SU-DHL-6 (cell line): ENCODE measurements around the gene FRMD8.
A peak's percentile ranks its signal among the peaks of the same experiment; 100 is the strongest.
"Not testable (repeated sequence)": the region's sequence is repeated elsewhere in the genome, so short reads cannot be mapped to it uniquely, and the experiment has no call there.

Experiments
- H2AFZ ChIP-seq: fragments of 200-600 bp; sonication (generic); 2 replicates; pipeline ENCODE4 v1.6.1; 2014; ENCODE audit warnings: low read depth, mild to moderate bottlenecking, moderate library complexity, mixed read lengths, antibody characterized with exemption, low read length; ENCODE audit not compliant: severe bottlenecking
- H3F3A ChIP-seq: fragments of 200-600 bp; shearing (Covaris generic); 2 replicates; pipeline ENCODE4 v1.6.0; 2016; ENCODE audit warnings: antibody characterized with exemption, mild to moderate bottlenecking; ENCODE audit not compliant: insufficient read depth
- H3K27ac ChIP-seq: fragments of 200-600 bp; sonication (generic); 2 replicates; pipeline ENCODE4 v1.5.1; 2016; ENCODE audit warnings: low read depth, mild to moderate bottlenecking, low read length, moderate library complexity, mixed read lengths
- H3K27me3 ChIP-seq: fragments of 200-600 bp; sonication (generic), shearing (Covaris generic); 2 replicates; pipeline ENCODE4 v1.6.0; 2014; ENCODE audit warnings: mild to moderate bottlenecking, low read length
- H3K36me3 ChIP-seq: fragments of 200-600 bp; sonication (generic); 2 replicates; pipeline ENCODE4 v1.6.1; 2014; ENCODE audit warnings: mild to moderate bottlenecking, low read length, mixed read lengths
- H3K4me2 ChIP-seq: fragments of 300-600, 200-600 bp; shearing (Covaris generic), sonication (generic); 2 replicates; pipeline ENCODE4 v1.6.0; 2014; ENCODE audit warnings: low read length, low read depth, mild to moderate bottlenecking; ENCODE audit not compliant: poor library complexity, severe bottlenecking
- H3K4me3 ChIP-seq: fragments of 200-600 bp; sonication (generic); 2 replicates; pipeline ENCODE4 v1.5.1; 2014; ENCODE audit warnings: antibody characterized with exemption, low read length, mild to moderate bottlenecking, mixed read lengths; ENCODE audit not compliant: insufficient read depth, poor library complexity, severe bottlenecking
- H3K79me2 ChIP-seq: fragments of 200-600 bp; sonication (generic); 2 replicates; pipeline ENCODE4 v1.6.1; 2014; ENCODE audit warnings: mild to moderate bottlenecking, low read length, moderate library complexity; ENCODE audit not compliant: insufficient read depth
- H3K9ac ChIP-seq: fragments of 200-600 bp; sonication (generic); 2 replicates; pipeline ENCODE4 v1.7.0; 2014; ENCODE audit warnings: mild to moderate bottlenecking, low read length
- H3K9me2 ChIP-seq: fragments of 200-600 bp; sonication (generic); replicated peaks from 2 replicates; pipeline ENCODE4 v1.6.1; 2014; ENCODE audit warnings: low read length; ENCODE audit not compliant: insufficient read depth
- H3K9me3 ChIP-seq: fragments of 200-600 bp; sonication (generic); 2 replicates; pipeline ENCODE4 v1.6.1; 2014; ENCODE audit warnings: low read length, mixed read lengths; ENCODE audit not compliant: insufficient read depth
- H4K20me1 ChIP-seq: fragments of 200-600 bp; sonication (generic); 2 replicates; pipeline ENCODE4 v1.6.1; 2014; ENCODE audit warnings: low read depth, mild to moderate bottlenecking, antibody characterized with exemption, low read length, moderate library complexity, mixed read lengths
- EZH2phosphoT487 ChIP-seq: fragments of 200-600 bp; sonication (generic), shearing (Covaris generic); conservative IDR thresholded peaks from 2 replicates; pipeline ENCODE4 v1.6.1; 2018; ENCODE audit warnings: mild to moderate bottlenecking, antibody characterized with exemption, low read length, moderate library complexity, mixed read lengths
- TF ChIP-seq, protein P1 (sequence below): fragments of 200-600 bp; sonication (generic); IDR thresholded peaks from one replicate; pipeline ENCODE4 v1.5.1; 2017; ENCODE audit warnings: antibody characterized with exemption, mild to moderate bottlenecking, low read length, moderate library complexity; ENCODE audit not compliant: insufficient read depth, poor library complexity, severe bottlenecking

Gene FRMD8

DNA sequence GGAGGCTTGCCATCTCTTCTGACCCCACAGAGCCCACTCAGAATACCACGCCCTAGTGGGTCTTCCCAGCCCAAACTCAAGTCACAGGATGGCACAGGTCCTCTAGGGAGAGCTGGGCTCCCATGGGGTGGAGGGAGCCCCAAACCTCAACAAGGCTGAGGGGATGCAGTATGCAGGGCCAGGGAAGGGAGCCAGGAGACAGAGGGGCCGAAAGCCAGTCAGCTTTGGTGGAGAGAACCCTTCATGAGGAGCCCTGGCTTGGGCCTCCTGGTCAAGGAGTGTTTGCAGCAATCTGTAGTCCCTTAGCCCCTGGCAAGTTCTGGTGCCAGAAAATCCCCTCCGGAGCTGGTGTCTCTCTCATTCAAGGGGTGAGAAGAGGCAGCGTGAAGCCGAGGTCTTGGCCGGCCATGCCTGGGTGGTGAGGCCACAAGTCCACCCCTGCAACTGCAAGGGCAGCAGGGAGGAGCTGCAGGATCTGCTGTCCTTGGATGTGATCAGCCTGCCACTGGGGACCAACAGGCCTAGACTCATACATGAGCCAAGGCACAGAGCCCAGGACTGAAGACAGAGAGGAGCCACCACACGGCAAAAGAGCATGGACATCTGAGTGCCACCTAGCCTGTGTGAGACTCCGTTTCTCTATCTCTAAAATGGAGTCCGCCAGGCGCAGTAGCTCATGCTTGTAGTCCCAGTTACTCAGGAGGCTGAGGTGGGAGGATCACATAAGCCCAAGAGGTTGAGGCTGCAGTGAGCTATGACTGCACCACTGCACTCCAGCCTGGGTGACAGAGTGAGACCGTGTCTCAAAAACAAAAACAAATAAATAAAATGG is 60.2 kb downstream of the FRMD8 start:
- H3F3A ChIP-seq: peaks cover 42% of the 10 kb centered on the region
- no peaks in the 10 kb centered on the region for H3K27me3 ChIP-seq
- no peak overlapping the region for H3K9ac ChIP-seq
- H3K27ac ChIP-seq: peak overlapping the region; percentile 53
- no peaks in the 10 kb centered on the region for H3K9me3 ChIP-seq
- no peak for TF ChIP-seq EZH2phosphoT487
- TF ChIP-seq, protein P1, sequence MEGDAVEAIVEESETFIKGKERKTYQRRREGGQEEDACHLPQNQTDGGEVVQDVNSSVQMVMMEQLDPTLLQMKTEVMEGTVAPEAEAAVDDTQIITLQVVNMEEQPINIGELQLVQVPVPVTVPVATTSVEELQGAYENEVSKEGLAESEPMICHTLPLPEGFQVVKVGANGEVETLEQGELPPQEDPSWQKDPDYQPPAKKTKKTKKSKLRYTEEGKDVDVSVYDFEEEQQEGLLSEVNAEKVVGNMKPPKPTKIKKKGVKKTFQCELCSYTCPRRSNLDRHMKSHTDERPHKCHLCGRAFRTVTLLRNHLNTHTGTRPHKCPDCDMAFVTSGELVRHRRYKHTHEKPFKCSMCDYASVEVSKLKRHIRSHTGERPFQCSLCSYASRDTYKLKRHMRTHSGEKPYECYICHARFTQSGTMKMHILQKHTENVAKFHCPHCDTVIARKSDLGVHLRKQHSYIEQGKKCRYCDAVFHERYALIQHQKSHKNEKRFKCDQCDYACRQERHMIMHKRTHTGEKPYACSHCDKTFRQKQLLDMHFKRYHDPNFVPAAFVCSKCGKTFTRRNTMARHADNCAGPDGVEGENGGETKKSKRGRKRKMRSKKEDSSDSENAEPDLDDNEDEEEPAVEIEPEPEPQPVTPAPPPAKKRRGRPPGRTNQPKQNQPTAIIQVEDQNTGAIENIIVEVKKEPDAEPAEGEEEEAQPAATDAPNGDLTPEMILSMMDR: no peak
- no peaks in the 10 kb centered on the region for H3K79me2 ChIP-seq
- no peaks in the 10 kb centered on the region for H3K36me3 ChIP-seq
- H2AFZ ChIP-seq: no peak overlapping the region
- no peaks in the 10 kb centered on the region for H3K9me2 ChIP-seq
- H4K20me1 ChIP-seq: no peaks in the 10 kb centered on the region
- no peak overlapping the region for H3K4me3 ChIP-seq
- no peak overlapping the region for H3K4me2 ChIP-seq

DNA sequence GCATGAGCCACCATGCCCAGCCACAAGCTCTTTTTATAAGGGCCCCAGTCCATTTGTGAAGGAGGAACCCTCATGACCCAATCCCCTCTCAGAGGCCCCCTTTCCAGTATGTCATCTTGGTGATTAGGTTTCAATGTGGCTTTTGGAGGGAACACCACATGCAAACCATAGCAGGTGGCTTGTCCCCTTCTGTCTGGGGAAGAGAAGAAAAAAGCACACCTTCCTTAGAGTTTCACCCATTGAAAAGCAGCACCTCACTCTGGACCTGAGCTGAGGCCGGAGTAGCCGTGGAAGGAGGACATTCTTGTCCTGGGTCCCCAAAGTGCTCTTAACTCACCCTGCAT is 61.6 kb downstream of the FRMD8 start:
- no peaks in the 10 kb centered on the region for H3K79me2 ChIP-seq
- peaks cover 28% of the 10 kb centered on the region for H3F3A ChIP-seq
- peak overlapping the region; percentile 54 for H3K27ac ChIP-seq
- no peaks in the 10 kb centered on the region for H4K20me1 ChIP-seq
- no peak overlapping the region for H3K4me2 ChIP-seq
- H2AFZ ChIP-seq: no peak overlapping the region
- H3K27me3 ChIP-seq: no peaks in the 10 kb centered on the region
- H3K9me3 ChIP-seq: no peaks in the 10 kb centered on the region
- no peak overlapping the region for H3K4me3 ChIP-seq
- H3K36me3 ChIP-seq: no peaks in the 10 kb centered on the region
- no peaks in the 10 kb centered on the region for H3K9me2 ChIP-seq
- no peak for TF ChIP-seq EZH2phosphoT487
- TF ChIP-seq, protein P1: no peak
- H3K9ac ChIP-seq: peak overlapping the region; percentile 12; the same call in 1 of the 2 replicates

DNA sequence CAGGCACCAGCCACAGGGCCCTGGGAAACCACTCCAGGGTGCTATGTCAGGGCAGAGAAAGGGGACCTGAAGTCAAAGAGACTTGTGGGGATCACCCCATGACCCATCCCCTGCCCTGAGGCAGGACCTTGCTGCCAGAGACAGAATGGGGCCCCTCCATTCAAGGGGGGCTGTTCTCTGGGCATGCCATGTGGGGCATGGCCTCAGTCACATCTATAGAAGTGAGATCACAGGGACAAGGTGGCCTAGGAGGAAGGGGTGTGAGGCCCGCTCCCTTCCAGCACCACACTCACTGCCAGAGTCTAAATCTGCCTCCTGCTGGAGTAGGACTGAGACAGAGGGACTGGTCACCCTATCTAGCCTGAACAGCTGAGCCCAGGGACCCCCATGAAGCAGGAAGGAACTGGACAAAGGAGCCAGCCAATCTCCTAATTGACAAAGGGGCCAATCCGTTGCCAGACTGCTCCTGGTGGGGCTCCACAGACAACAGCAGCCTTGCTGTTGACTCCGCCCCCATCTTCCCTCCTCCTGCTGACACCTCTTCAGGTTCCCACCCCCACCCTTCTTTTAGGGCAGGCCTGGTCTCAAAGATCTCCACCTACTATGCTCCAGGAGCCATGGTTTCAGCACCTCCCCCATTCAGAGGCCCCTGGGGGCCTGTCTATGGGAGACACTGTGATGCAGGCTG is 62.1 kb downstream of the FRMD8 start:
- TF ChIP-seq EZH2phosphoT487: no peak
- TF ChIP-seq, protein P1: no peak
- no peak overlapping the region for H3K4me2 ChIP-seq
- H3F3A ChIP-seq: peaks cover 23% of the 10 kb centered on the region
- no peak overlapping the region for H2AFZ ChIP-seq
- no peaks in the 10 kb centered on the region for H3K27me3 ChIP-seq
- H3K9ac ChIP-seq: peak overlapping the region; percentile 12; the same call in 1 of the 2 replicates
- no peaks in the 10 kb centered on the region for H3K36me3 ChIP-seq
- H3K9me2 ChIP-seq: no peaks in the 10 kb centered on the region
- H3K4me3 ChIP-seq: no peak overlapping the region
- H4K20me1 ChIP-seq: no peaks in the 10 kb centered on the region
- H3K9me3 ChIP-seq: no peaks in the 10 kb centered on the region
- H3K27ac ChIP-seq: peak overlapping the region; percentile 54
- H3K79me2 ChIP-seq: no peaks in the 10 kb centered on the region

DNA sequence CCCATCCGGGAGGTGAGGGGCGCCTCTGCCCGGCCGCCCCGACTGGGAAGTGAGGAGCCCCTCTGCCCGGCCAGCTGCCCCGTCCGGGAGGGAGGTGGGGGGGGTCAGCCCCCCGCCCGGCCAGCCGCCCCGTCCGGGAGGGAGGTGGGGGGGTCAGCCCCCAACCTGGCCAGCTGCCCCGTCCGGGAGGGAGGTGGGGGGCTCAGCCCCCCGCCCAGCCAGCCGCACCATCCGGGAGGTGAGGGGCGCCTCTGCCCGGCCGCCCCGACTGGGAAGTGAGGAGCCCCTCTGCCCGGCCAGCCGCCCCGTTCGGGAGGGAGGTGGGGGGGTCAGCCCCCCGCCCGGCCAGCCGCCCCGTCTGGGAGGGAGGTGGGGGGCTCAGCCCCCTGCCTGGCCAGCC is 64.9 kb downstream of the FRMD8 start:
- not testable (repeated sequence) for H3K36me3 ChIP-seq, H3K27me3 ChIP-seq, H3K27ac ChIP-seq, H3K4me2 ChIP-seq, H4K20me1 ChIP-seq, H3K9me2 ChIP-seq, H2AFZ ChIP-seq, H3K4me3 ChIP-seq, H3K9me3 ChIP-seq, H3K9ac ChIP-seq
- peaks cover 15% of the 10 kb centered on the region for H3F3A ChIP-seq
- H3K79me2 ChIP-seq: peaks cover 11% of the 10 kb centered on the region

DNA sequence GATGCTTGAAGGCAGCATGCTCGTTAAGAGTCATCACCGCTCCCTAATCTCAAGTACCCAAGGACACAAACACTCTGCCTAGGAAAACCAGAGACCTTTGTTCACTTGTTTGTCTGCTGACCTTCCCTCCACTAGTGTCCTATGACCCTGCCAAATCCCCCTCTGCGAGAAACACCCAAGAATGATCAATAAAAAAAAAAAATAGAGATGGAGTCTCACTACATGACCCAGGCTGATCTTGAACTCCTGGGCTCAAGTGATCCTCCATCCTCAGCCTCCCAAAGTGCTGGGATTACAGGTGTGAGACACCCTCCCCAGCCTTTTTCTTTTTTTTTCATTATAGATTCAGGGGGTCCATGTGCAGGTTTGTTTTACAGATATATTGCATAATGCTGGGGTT is 65.8 kb downstream of the FRMD8 start:
- H3K27me3 ChIP-seq, H3K4me3 ChIP-seq, H4K20me1 ChIP-seq, H3K27ac ChIP-seq, H3K4me2 ChIP-seq, H3K9me2 ChIP-seq, H3K9me3 ChIP-seq, H2AFZ ChIP-seq, H3K9ac ChIP-seq, H3K36me3 ChIP-seq: not testable (repeated sequence)
- peaks cover 14% of the 10 kb centered on the region for H3K79me2 ChIP-seq
- peaks cover 22% of the 10 kb centered on the region for H3F3A ChIP-seq
